Measurements from ENCODE around the gene CNPY2. TPM values are rescaled to one million over a fixed set of nuclear protein-coding genes. Genes with fewer than 3 reads are reported as not detected.
"Not testable (repeated sequence)": the region's sequence is repeated elsewhere in the genome, so short reads cannot be mapped to it uniquely, and the experiment has no call there.

Gene CNPY2
- total RNA-seq = 100 to 1,000 TPM; 110 to 161 TPM

DNA sequence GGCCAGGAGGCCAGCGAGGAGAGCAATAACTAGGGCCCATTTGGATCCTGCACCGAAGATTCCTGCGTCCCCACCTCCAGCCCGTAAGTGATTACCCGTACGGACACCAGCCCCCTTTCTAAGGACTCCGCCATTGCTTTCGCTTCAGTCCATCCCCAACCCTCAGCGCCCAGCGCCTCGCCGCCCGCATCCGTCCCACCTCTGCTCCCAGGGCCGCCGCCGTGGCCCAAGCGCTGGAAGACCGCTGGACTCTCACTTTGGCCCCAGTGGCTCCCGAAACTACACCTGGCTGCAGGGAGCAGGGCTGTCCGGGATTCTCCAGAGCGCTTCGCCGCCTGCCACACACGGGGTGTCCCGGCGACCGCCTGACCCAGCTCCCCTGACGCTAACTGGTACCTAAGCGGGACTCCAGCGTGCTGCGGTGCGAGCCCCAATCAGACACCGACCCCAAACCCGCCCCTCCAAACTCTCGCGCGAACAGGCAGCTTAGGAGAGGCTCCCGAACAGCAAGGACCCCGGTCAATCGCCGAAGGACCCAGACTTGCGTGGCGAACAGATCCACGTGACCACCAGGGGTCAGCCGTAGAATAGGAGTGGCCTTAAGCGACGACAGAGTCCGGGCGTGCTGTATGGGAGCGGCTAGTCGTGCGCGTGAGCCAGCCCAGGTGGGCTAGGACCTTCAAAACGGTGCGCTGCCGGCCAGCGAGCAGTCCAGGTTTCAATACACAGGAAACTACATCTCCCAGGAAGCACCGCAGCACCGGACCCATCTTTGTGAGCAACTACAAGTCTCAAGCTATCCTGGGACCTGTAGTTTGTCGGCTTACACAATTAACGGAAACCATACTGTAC is at the start of gene CNPY2:
Gene CNPY2 (minus strand): TSS at position 367 of the 852 bp plus-strand sequence. CDS start 771 bp downstream, outside the sequence.
- Mint-ChIP-seq H3K27me3 (no peaks in the 10 kb centered on the region), H3K9me3 (ENCODE audit: low read depth) (no peaks in the 10 kb centered on the region), H3K27ac (peak within 1 kb of the TSS; percentile 98), H3K36me3 (peaks cover 19% of the 10 kb centered on the region), H3K4me1 (peaks cover 20% of the 10 kb centered on the region), H3K4me3 (peak within 1 kb of the TSS; percentile 98)
- peak; percentile 98 for DNase-seq
- CTCF ChIA-PET = interaction anchor here (0.6 to 3.2 kb wide), 16 partner anchors 9 to 207 kb away, joined by 3 to 17 read pairs (median 4); partner anchors contain the start of genes IL23A, PAN2, RNF41 and SMARCC2
- ATAC-seq = peak; percentile 93

DNA sequence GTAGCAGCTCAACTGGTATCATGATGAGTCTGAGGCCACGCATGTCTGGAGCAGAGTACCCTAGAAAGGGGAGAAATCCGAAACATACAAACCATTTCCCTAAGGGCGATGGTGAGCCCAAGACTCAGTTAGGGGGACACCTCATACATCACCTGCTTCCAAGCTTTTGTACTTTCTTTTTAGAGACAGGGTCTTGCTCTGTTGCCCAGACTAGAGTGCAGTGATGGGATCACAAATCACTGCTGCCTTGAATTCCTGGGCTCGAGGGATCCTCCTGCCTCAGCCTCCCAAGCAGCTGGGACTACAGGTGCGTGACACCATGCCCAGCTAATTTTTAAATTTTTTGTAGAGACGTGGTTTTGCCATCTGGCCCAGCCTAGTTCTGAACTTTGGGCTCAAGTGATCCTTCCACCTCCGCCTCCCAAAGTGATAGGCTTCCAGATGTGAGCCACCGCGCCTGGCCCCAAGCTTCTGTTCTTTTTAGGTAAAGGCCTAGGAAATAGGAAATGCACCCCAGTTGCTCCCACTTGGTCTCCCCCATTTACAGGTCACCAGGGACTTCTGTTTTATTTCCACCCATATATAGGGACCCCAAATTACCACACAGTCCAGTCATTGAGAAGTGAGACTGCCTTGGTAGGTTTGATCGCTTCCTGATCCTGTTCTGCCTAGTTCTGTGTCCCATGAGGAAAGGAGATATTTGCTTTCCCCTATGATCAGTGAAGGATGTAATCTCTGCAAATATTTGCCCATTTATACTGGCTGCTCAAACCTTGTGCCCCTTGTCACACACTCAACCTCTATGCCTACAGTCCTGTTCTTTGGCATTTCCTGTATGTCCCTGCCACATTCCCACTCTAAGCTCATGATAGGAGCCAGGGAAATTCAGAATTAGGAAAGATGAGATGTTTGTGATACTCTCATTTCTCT is 46.6 kb upstream of the CNPY2 start, which contains the start of gene APOF:
Gene APOF (minus strand): TSS at position 728 of the 930 bp plus-strand sequence. CDS start 112 bp downstream, at position 616.
- Mint-ChIP-seq H3K4me3 (peak within 1 kb of the TSS; percentile 93), H3K4me1 (peaks cover 18% of the 10 kb centered on the region), H3K27me3 (no peaks in the 10 kb centered on the region), H3K9me3 (ENCODE audit: low read depth) (no peaks in the 10 kb centered on the region), H3K36me3 (peaks cover 13% of the 10 kb centered on the region), H3K27ac (peak within 1 kb of the TSS; percentile 54)
- CTCF ChIA-PET = interaction anchor here (1.0 to 4.6 kb wide), 4 partner anchors 29 to 244 kb away, joined by 4 to 21 read pairs (median 7); partner anchors contain the start of genes PAN2, SMARCC2 and ZC3H10
- no peak for DNase-seq
- ATAC-seq = no peak

DNA sequence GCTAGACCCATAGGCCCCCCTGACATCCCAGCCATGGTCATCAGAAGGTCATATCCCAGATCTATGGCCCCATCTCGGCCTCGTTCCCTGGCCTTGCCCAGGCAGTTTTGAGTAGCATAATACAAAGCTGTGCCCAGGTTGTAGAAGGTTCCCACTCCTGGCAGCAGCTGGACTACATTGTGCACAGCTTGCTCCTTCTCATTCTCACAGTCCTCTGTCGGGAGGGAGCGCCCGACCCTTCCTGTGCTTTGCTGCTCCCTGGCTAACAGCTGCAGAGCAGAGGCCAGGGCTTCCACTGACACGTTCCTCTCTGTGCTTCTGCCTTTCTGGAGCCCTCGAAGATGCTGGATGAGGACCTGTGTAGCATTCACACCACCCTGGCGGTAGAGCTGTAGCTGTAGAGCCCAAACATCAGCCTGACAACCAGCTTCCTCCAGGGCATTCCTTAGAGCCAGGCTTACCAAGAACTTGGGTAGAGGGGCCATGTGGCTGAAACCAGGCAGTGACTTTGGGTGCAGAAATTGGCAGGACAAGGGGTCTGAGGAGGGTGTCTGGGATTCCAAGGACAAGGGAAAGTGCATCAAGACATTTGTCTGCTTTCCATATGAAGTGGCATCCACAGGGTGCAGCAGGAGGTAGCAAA is 45.8 kb upstream of the CNPY2 start:
- no peaks in the 10 kb centered on the region for H3K27me3 Mint-ChIP-seq
- DNase-seq (no peak), ATAC-seq (no peak)
- peaks cover 19% of the 10 kb centered on the region for H3K4me1 Mint-ChIP-seq
- peaks cover 15% of the 10 kb centered on the region for H3K36me3 Mint-ChIP-seq
- no peaks in the 10 kb centered on the region for H3K9me3 Mint-ChIP-seq (ENCODE audit: low read depth)
- H3K27ac Mint-ChIP-seq = peak overlapping the region; percentile 95
- H3K4me3 Mint-ChIP-seq = peak overlapping the region; percentile 93
- CTCF ChIA-PET = interaction anchor here (1.0 to 4.6 kb wide), 6 partner anchors 10 to 243 kb away, joined by 4 to 21 read pairs (median 6); partner anchors contain the start of genes PAN2, SMARCC2 and ZC3H10

DNA sequence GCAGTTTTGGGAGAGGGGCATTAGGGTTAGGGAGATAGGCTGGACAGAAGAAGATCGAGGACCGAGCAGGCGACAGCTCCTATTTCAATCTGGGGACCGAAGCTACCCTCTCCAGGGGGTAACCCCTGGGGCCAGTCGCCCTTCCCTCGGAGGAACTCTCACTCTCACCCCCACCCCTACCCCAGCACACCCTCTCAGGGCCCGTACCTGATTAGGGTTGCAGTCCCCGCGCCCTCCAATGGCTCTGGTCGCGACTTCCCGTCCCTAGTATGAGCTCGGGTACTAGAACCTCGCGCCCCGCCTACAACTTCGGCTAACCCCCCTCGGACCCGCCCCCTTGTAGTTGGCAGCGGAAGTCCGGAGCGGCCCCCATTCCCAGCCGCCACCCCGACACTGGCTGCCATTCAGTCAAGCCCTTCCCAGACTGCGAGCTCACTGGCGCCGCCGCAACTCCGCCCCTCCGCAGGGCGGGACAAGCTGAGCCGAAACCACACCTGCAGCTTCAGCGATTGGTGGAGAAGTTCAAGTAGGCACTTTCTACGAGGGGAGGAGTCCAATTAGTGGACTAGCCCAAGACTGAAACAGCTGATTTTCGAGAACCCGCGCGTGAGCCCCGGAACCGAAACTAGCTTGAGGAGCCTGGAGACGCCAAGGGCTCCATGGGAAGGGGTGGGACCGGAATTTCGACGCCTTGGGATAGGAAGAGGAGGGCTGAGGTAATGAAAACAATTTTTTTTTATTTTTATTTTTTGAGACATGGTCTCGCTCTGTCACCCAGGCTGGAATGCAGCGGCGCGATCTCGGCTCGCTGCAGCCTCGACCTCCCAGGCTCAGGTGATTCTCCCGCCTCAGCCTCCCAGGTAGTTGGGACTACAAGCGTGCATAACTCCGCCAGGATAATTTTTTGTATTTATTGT is 44.3 kb upstream of the CNPY2 start, which contains the start of gene STAT2:
Gene STAT2 (minus strand): TSS at position 257 of the 917 bp plus-strand sequence. CDS start 3,536 bp downstream, outside the sequence.
- peak within 1 kb of the TSS; percentile 95 for H3K27ac Mint-ChIP-seq
- CTCF ChIA-PET = interaction anchor here (0.8 to 4.6 kb wide), 24 partner anchors 9 to 276 kb away, joined by 3 to 21 read pairs (median 5); partner anchors contain the start of genes ANKRD52, CNPY2, COQ10A and ESYT1
- H3K36me3 Mint-ChIP-seq = peaks cover 25% of the 10 kb centered on the region
- ATAC-seq (peak; percentile 97), DNase-seq (peak; percentile 100)
- H3K27me3 Mint-ChIP-seq = no peaks in the 10 kb centered on the region
- H3K4me1 Mint-ChIP-seq = peaks cover 24% of the 10 kb centered on the region
- H3K4me3 Mint-ChIP-seq = peak within 1 kb of the TSS; percentile 93
- no peaks in the 10 kb centered on the region for H3K9me3 Mint-ChIP-seq (ENCODE audit: low read depth)

DNA sequence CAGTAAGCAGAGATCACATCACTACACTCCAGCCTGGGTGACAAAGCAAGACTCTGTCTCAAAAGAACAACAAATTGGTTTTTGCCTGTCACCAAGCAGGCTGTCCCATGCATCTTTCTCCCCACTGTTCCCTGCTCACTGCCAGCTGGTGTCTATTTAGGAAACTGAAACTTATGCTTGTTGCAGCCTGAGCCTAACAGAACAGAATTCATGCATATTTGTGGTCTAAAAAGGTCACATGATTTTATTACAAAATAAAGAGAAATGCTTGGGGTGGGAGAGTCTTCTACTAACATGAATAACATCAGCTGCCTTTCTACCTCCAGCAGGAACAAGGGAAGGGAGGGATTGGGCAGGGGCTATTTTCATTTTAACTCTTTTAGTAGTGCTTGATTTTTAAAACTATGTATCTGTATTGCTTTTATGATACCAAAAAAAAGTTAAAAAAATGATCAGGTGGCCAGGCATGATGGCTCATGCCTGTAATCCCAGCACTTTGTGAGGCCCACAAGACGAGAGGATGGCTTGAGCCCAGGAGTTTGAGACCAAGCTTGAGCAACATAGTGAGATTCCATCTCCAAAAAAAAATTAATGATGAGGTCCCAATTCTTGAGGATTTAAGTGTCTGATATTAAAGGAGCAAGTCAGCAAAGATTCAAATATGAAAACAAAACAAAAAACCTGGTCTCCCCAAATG is 43.2 kb upstream of the CNPY2 start:
- CTCF ChIA-PET = interaction anchor here (0.8 to 4.6 kb wide), 18 partner anchors 11 to 241 kb away, joined by 3 to 21 read pairs (median 5); partner anchors contain the start of genes ANKRD52, CNPY2, COQ10A and ESYT1
- Mint-ChIP-seq H3K27me3 (no peaks in the 10 kb centered on the region), H3K9me3 (ENCODE audit: low read depth) (no peaks in the 10 kb centered on the region), H3K4me1 (peaks cover 24% of the 10 kb centered on the region), H3K4me3 (peak overlapping the region; percentile 93), H3K36me3 (peaks cover 35% of the 10 kb centered on the region), H3K27ac (peak overlapping the region; percentile 95)
- DNase-seq (peak; percentile 52), ATAC-seq (no peak)

DNA sequence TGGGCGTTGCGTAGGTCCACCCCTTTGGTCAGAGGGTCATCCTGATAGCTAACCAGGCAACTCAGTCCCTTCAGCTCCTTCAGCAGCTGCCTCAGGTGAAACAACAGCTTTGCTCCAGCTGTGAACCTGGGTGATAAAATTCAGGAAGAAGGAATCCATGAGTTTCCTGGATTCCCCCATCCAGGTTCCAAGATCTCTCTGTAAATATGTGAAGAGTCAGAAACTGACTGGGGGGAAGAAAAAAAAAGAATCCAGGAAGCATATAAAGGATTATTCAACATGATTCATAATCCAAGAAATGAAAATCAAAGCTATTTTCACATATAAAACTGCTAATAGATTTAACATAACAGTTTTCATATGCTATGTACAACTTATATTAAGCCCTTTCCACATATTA is 35.5 kb upstream of the CNPY2 start:
- Mint-ChIP-seq H3K27ac (no peak overlapping the region), H3K4me1 (peaks cover 8% of the 10 kb centered on the region), H3K9me3 (ENCODE audit: low read depth) (no peaks in the 10 kb centered on the region), H3K27me3 (no peaks in the 10 kb centered on the region), H3K4me3 (no peak overlapping the region), H3K36me3 (peaks cover 67% of the 10 kb centered on the region)
- no peak for DNase-seq
- no peak for ATAC-seq
- CTCF ChIA-PET = interaction anchor here (1.4 kb wide), 1 partner anchor 10 kb away, joined by 7 read pairs; the partner anchor contains the start of gene STAT2

DNA sequence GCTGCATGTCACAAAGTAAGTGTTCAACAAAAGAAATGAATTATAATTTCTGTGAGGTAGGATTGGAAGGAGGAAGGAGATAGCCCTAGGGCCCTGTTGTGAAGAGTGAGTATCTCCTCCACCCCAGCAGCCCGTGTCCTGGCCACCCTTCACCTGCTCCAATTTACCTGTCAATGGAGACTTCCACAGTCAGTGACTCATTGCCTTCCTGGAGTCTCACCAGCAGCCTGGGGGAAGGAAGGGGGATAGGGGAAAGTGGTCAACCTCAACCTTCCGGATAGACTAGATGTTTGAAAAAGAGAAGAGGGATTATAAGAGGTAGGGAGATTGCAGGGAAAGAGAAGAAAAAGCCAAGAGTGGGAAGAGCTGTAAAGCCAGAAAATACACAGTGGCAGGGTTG is 34.9 kb upstream of the CNPY2 start:
- CTCF ChIA-PET = interaction anchor here (0.8 to 1.4 kb wide), 2 partner anchors 10 to 14 kb away, joined by 3 to 7 read pairs; partner anchors contain the start of gene STAT2
- H3K4me1 Mint-ChIP-seq = peaks cover 5% of the 10 kb centered on the region
- H3K9me3 Mint-ChIP-seq (ENCODE audit: low read depth) = no peaks in the 10 kb centered on the region
- no peak for ATAC-seq
- H3K27ac Mint-ChIP-seq = peak overlapping the region; percentile 9
- DNase-seq = no peak
- H3K36me3 Mint-ChIP-seq = peaks cover 69% of the 10 kb centered on the region
- H3K27me3 Mint-ChIP-seq = no peaks in the 10 kb centered on the region
- H3K4me3 Mint-ChIP-seq = no peak overlapping the region

DNA sequence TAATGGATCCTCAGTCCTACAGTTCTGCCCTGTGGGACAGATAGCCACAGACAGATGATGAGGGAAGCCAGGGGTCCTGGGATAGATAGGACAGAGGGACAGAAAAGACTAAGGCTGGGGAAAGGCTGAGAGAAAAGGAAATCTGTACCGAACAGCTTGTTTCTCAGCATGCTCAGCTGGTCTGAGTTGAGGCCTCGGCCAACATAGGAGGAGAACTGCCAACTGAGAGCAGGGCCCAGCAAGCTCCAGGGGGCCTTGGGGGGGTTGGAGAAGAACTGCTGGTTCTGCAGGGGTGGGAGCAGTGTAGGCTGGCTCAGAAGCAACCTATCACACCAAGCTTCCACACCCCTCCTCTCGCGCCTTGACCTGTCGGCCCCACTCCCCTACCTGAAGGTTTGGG is 33.0 kb upstream of the CNPY2 start:
- CTCF ChIA-PET = interaction anchor here (0.8 to 1.5 kb wide), 2 partner anchors 10 to 579 kb away, joined by 3 read pairs; partner anchors contain the start of gene IL23A
- no peak overlapping the region for H3K4me3 Mint-ChIP-seq
- H3K27ac Mint-ChIP-seq = no peak overlapping the region
- DNase-seq (no peak), ATAC-seq (no peak)
- H3K27me3 Mint-ChIP-seq = no peaks in the 10 kb centered on the region
- H3K36me3 Mint-ChIP-seq = peaks cover 61% of the 10 kb centered on the region
- H3K9me3 Mint-ChIP-seq (ENCODE audit: low read depth) = no peaks in the 10 kb centered on the region
- H3K4me1 Mint-ChIP-seq = peaks cover 4% of the 10 kb centered on the region

DNA sequence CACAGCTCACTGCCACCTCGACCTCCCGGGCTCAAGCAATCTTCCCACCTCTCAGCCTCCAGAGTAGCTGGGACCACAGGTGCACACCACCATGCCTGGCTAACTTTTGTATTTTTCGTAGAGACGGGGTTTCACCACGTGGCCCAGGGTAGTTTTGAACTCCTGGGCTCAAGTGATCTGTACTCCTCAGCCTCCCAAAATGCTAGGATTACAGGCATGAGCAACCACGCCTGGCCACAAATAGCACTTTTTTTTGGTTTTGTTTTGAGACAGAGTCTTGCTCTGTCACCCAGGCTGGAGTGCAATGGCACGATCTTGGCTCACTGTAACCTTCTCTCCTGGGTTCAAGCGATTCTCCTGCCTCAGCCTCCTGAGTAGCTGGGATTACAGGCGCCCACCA is 31.5 kb upstream of the CNPY2 start:
- ATAC-seq; H3K9me3 Mint-ChIP-seq (ENCODE audit: low read depth); H3K4me3 Mint-ChIP-seq; H3K4me1 Mint-ChIP-seq; DNase-seq; H3K27ac Mint-ChIP-seq; H3K27me3 Mint-ChIP-seq: not testable (repeated sequence)
- CTCF ChIA-PET = interaction anchor here (1.2 to 1.7 kb wide), 4 partner anchors 11 to 31 kb away, joined by 3 to 5 read pairs (median 3); partner anchors contain the start of genes CNPY2, PAN2 and STAT2
- peaks cover 71% of the 10 kb centered on the region for H3K36me3 Mint-ChIP-seq

DNA sequence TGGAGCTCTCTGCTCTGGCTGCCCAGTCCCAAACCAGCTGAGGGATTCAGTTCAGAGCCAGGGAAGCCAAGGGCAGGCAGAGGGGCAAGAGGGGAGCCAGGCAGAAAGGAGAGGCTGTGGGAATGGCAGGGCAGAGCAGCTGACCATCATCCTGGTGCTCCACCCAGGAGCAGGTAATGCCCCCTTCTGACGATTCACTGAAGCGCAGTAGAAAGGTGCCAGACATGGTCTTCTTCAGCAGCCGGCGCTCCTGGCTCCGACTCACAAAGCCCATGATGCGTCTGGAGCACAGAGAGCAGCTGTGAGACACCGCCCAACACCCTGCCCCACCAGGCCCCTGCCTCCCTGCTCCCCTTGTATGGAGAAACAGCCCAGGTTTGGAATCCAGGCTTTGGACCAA is 30.9 kb upstream of the CNPY2 start:
- no peaks in the 10 kb centered on the region for H3K27me3 Mint-ChIP-seq
- no peak overlapping the region for H3K4me3 Mint-ChIP-seq
- ATAC-seq (peak; percentile 47), DNase-seq (no peak)
- H3K9me3 Mint-ChIP-seq (ENCODE audit: low read depth) = no peaks in the 10 kb centered on the region
- H3K4me1 Mint-ChIP-seq = peaks cover 4% of the 10 kb centered on the region
- CTCF ChIA-PET = interaction anchor here (1.0 to 1.7 kb wide), 4 partner anchors 11 to 31 kb away, joined by 3 to 5 read pairs (median 3); partner anchors contain the start of genes CNPY2 and STAT2
- H3K27ac Mint-ChIP-seq = no peak overlapping the region
- H3K36me3 Mint-ChIP-seq = peaks cover 72% of the 10 kb centered on the region

DNA sequence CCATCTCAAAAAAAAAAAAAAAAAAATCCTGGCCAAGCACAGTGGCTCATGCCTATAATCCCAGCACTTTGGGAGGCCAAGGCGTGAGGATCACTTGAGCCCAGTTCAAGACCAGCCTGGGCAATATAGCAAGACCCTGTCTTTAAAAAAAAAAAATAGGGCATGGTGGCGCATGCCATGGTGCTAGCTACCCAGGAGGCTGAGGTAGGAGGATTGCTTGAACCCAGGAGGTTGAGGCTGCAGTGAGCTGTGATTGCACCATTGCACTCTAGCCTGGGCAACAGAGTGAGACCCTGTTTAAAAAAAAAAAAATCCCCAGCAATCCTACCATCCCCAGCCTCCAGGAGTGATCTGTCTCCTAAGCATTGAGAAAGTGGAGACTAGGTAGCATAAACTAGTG is 26.5 kb upstream of the CNPY2 start:
- not testable (repeated sequence) for ATAC-seq; H3K4me3 Mint-ChIP-seq; H3K27ac Mint-ChIP-seq; H3K27me3 Mint-ChIP-seq; DNase-seq; H3K9me3 Mint-ChIP-seq (ENCODE audit: low read depth)
- CTCF ChIA-PET = interaction anchor here (0.6 to 1.4 kb wide), 3 partner anchors 10 to 82 kb away, joined by 3 read pairs; no protein-coding TSS in a partner anchor
- peaks cover 52% of the 10 kb centered on the region for H3K36me3 Mint-ChIP-seq
- H3K4me1 Mint-ChIP-seq = peaks cover 34% of the 10 kb centered on the region
